D721Med (cell line): Measurements from ENCODE around the gene WRNIP1.
"Not testable (repeated sequence)": the region's sequence is repeated elsewhere in the genome, so short reads cannot be mapped to it uniquely, and the experiment has no call there.

Experiments
- DNase-seq: peaks from one replicate; pipeline ENCODE4 v3.0.0; 2011; ENCODE audit warnings: low spot score; ENCODE audit not compliant: insufficient read length
- FAIRE-seq: peaks from 2 replicates; lab custom pipeline; 2011; peaks lifted over from hg19 to GRCh38; lab: Jason Lieb, UNC
- CTCF ChIP-seq: IDR thresholded peaks from 2 replicates; pipeline ENCODE4 v1.5.1; 2012; ENCODE audit warnings: mild to moderate bottlenecking, control low read depth; ENCODE audit not compliant: insufficient read depth; ENCODE audit errors: missing control alignments

The WRNIP1 gene

GRCh38 chr6:2798586-2799134 lies 33.5 kb downstream of the WRNIP1 start:
- no peak for TF ChIP-seq CTCF
- no peak for DNase-seq
- no peak for FAIRE-seq

GRCh38 chr6:2799936-2800527 lies 34.8 kb downstream of the WRNIP1 start:
- TF ChIP-seq CTCF, result no peak
- no peak for FAIRE-seq
- DNase-seq, result no peak

- DNase-seq (no peak), FAIRE-seq (no peak)
- TF ChIP-seq CTCF, result no peak
These were observed 35.5 kb downstream of the WRNIP1 start for GRCh38 chr6:2800552-2801316.

- FAIRE-seq, DNase-seq: not testable (repeated sequence)
These were observed 36.5 kb downstream of the WRNIP1 start for GRCh38 chr6:2801687-2802086.

- DNase-seq (no peak), FAIRE-seq (no peak)
- TF ChIP-seq CTCF, result no peak
These were observed 37.4 kb downstream of the WRNIP1 start for GRCh38 chr6:2802521-2803060.

GRCh38 chr6:2803731-2804429 lies 38.7 kb downstream of the WRNIP1 start:
- FAIRE-seq (no peak), DNase-seq (no peak)
- TF ChIP-seq CTCF, result no peak

GRCh38 chr6:2804516-2804915 lies 39.3 kb downstream of the WRNIP1 start:
- FAIRE-seq (no peak), DNase-seq (no peak)
- TF ChIP-seq CTCF, result no peak
